H1 (cell line): ENCODE measurements around the gene TTI1. TPM values are rescaled to one million over a fixed set of nuclear protein-coding genes. Genes with fewer than 3 reads are reported as not detected.

Source experiments
- CTCF ChIA-PET: fragments of 300-600 bp; sonication (Branson Sonifier 250); formaldehyde crosslinking; loops from one replicate; lab custom pipeline; 2021; ENCODE audit not compliant: partially characterized antibody; lab: Charles Lee
- POLR2A ChIA-PET: fragments of 300-600 bp; sonication (Branson Sonifier 250); formaldehyde crosslinking; loops from one replicate; lab custom pipeline; 2021; ENCODE audit warnings: inconsistent platforms; ENCODE audit not compliant: partially characterized antibody; lab: Charles Lee
- DNase-seq, 2 experiments: peaks; one replicate each; pipeline versions ENCODE4 v3.0.0 to v3.0.0-alpha.2; 2010 to 2022; ENCODE audit warnings: low spot score in 2 of 2, low read depth in 1 of 2, mixed read lengths in 1 of 2
- FAIRE-seq: peaks from 2 replicates; lab custom pipeline; 2011; peaks lifted over from hg19 to GRCh38; lab: Jason Lieb, UNC
- H2AFZ ChIP-seq: 2 replicates; pipeline ENCODE4 v1.8.1; 2012; ENCODE audit warnings: low read length, inconsistent platforms
- H2AK5ac ChIP-seq: 2 replicates; pipeline ENCODE4 v1.6.1; 2013; ENCODE audit warnings: low read depth, low read length
- H2BK120ac ChIP-seq: replicated peaks from 2 replicates; pipeline ENCODE3; 2013; ENCODE audit warnings: low read depth, low read length, inconsistent platforms
- H2BK12ac ChIP-seq: 2 replicates; pipeline ENCODE4 v1.6.1; 2013; ENCODE audit warnings: low read depth, low read length
- H2BK15ac ChIP-seq: 2 replicates; pipeline ENCODE4 v1.6.1; 2013; ENCODE audit warnings: low read length
- H2BK20ac ChIP-seq: 2 replicates; pipeline ENCODE4 v1.6.1; 2013; ENCODE audit warnings: low read length
- H2BK5ac ChIP-seq: 2 replicates; pipeline ENCODE4 v1.6.1; 2013; ENCODE audit warnings: low read depth, low read length
- H3K14ac ChIP-seq: 2 replicates; pipeline ENCODE4 v1.6.1; 2013; ENCODE audit warnings: inconsistent platforms; ENCODE audit not compliant: insufficient read length
- H3K18ac ChIP-seq: 2 replicates; pipeline ENCODE4 v1.6.1; 2013; ENCODE audit warnings: low read length; ENCODE audit errors: extremely low read depth
- H3K23ac ChIP-seq: 2 replicates; pipeline ENCODE4 v1.6.1; 2013; ENCODE audit warnings: inconsistent platforms; ENCODE audit not compliant: insufficient read length
- H3K23me2 ChIP-seq: 2 replicates; pipeline ENCODE4 v1.6.1; 2013; ENCODE audit warnings: low read depth, low read length
- H3K27ac ChIP-seq: 2 replicates; pipeline ENCODE4 v1.6.1; 2011; ENCODE audit warnings: low read depth, low read length, inconsistent platforms
- H3K27me3 ChIP-seq, 4 experiments: replicated peaks in 1 of 4; 1 replicate in 1 of 4; 2 replicates in 3 of 4; pipeline versions ENCODE4 v1.6.1 to v1.8.1; 2011 to 2013; ENCODE audit warnings: low read length in 3 of 4, mild to moderate bottlenecking in 3 of 4, inconsistent platforms in 2 of 4, mixed read lengths in 2 of 4, moderate library complexity in 1 of 4; ENCODE audit not compliant: control insufficient read depth in 3 of 4, insufficient read depth in 3 of 4; ENCODE audit errors: extremely low read depth in 1 of 4
- H3K36me3 ChIP-seq, 4 experiments: 2 replicates each; pipeline versions ENCODE4 v1.6.1 to v1.8.1; 2011 to 2013; ENCODE audit warnings: mild to moderate bottlenecking in 4 of 4, low read length in 3 of 4, moderate library complexity in 2 of 4, control low read depth in 1 of 4, inconsistent platforms in 1 of 4; ENCODE audit not compliant: insufficient read depth in 4 of 4, control insufficient read depth in 2 of 4
- H3K4ac ChIP-seq: replicated peaks from 2 replicates; pipeline ENCODE3; 2013; ENCODE audit warnings: low read length, low read depth, mixed read lengths, inconsistent platforms; ENCODE audit not compliant: insufficient read length
- H3K4me1 ChIP-seq, 4 experiments: replicated peaks in 1 of 4; 1 replicate in 1 of 4; 2 replicates in 3 of 4; pipeline versions ENCODE4 v1.6.1 to v1.8.1; 2011 to 2013; ENCODE audit warnings: low read length in 3 of 4, inconsistent platforms in 2 of 4, mixed read lengths in 1 of 4; ENCODE audit not compliant: insufficient read depth in 4 of 4, control insufficient read depth in 3 of 4
- H3K4me2 ChIP-seq, 2 experiments: 2 replicates each; pipeline versions ENCODE4 v1.6.1 to v1.8.1; 2011 to 2013; ENCODE audit warnings: low read depth in 2 of 2, low read length in 2 of 2, control low read depth in 1 of 2, inconsistent platforms in 1 of 2, mild to moderate bottlenecking in 1 of 2; ENCODE audit not compliant: insufficient read depth in 1 of 2
- H3K4me3 ChIP-seq, 4 experiments: fragments of 200-600, 300-600 bp in 1 of 4; sonication (generic), shearing (Covaris generic), sonication (Bioruptor Twin) in 1 of 4; 2 replicates each; pipeline versions ENCODE4 v1.5.1 to v1.8.1; 2011 to 2016; ENCODE audit warnings: low read length in 4 of 4, low read depth in 3 of 4, control low read depth in 2 of 4, inconsistent platforms in 2 of 4, mild to moderate bottlenecking in 2 of 4, mixed read lengths in 1 of 4, moderate library complexity in 1 of 4; ENCODE audit not compliant: insufficient read depth in 2 of 4; ENCODE audit errors: extremely low read depth in 1 of 4
- H3K56ac ChIP-seq: replicated peaks from 2 replicates; pipeline ENCODE3; 2013; ENCODE audit warnings: low read depth, mild to moderate bottlenecking, mixed read lengths, low read length, inconsistent platforms; ENCODE audit not compliant: insufficient read length
- H3K79me1 ChIP-seq: 2 replicates; pipeline ENCODE4 v1.6.1; 2013; ENCODE audit warnings: low read depth, low read length, control low read depth
- H3K79me2 ChIP-seq, 2 experiments: 2 replicates each; pipeline versions ENCODE4 v1.6.1 to v1.8.1; 2012 to 2013; ENCODE audit warnings: low read length in 2 of 2, mild to moderate bottlenecking in 2 of 2, inconsistent platforms in 1 of 2; ENCODE audit not compliant: insufficient read depth in 2 of 2, control insufficient read depth in 1 of 2
- H3K9ac ChIP-seq, 4 experiments: replicated peaks in 1 of 4; 1 replicate in 1 of 4; 2 replicates in 3 of 4; pipeline versions ENCODE4 v1.6.1 to v1.8.1; 2011 to 2013; ENCODE audit warnings: low read depth in 3 of 4, low read length in 3 of 4, control low read depth in 2 of 4, mild to moderate bottlenecking in 2 of 4, moderate library complexity in 2 of 4, inconsistent platforms in 1 of 4; ENCODE audit errors: extremely low read depth in 1 of 4
- H3K9me3 ChIP-seq, 2 experiments: 2 replicates each; pipeline versions ENCODE4 v1.6.1 to v1.8.1; 2012 to 2013; ENCODE audit warnings: mild to moderate bottlenecking in 2 of 2, moderate library complexity in 2 of 2, control low read depth in 1 of 2, inconsistent platforms in 1 of 2, low read depth in 1 of 2, low read length in 1 of 2, mixed read lengths in 1 of 2; ENCODE audit not compliant: insufficient read depth in 2 of 2
- H4K20me1 ChIP-seq, 2 experiments: replicated peaks in 1 of 2; 2 replicates each; pipeline versions ENCODE3 to v1.8.1; 2011 to 2013; ENCODE audit warnings: inconsistent platforms in 2 of 2, low read length in 2 of 2, mild to moderate bottlenecking in 1 of 2; ENCODE audit not compliant: insufficient read depth in 2 of 2, control insufficient read depth in 1 of 2
- H4K5ac ChIP-seq: 2 replicates; pipeline ENCODE4 v1.6.1; 2013; ENCODE audit warnings: low read length, low read depth, mixed read lengths, inconsistent platforms; ENCODE audit not compliant: insufficient read length
- H4K8ac ChIP-seq: 2 replicates; pipeline ENCODE4 v1.8.0; 2013; ENCODE audit warnings: mild to moderate bottlenecking, moderate library complexity, low read length, inconsistent platforms; ENCODE audit not compliant: insufficient read depth; ENCODE audit errors: extremely low read depth
- H4K91ac ChIP-seq: replicated peaks from 2 replicates; pipeline ENCODE3; 2013; ENCODE audit warnings: low read length, mixed read lengths, inconsistent platforms; ENCODE audit not compliant: insufficient read length
- BACH1 ChIP-seq: IDR thresholded peaks from 2 replicates; pipeline ENCODE4 v1.6.1; 2012; ENCODE audit warnings: low read length, improper control_type of control experiment
- CBX5 ChIP-seq: fragments of 300-800, 300-1000 bp; sonication (generic); IDR thresholded peaks from 2 replicates; pipeline ENCODE4 v1.7.1; 2016; ENCODE audit warnings: antibody characterized with exemption, low read length, low read depth
- EGR1 ChIP-seq: IDR thresholded peaks from 2 replicates; pipeline ENCODE4 v1.6.1; 2011; ENCODE audit warnings: low read depth, low read length, borderline replicate concordance
- HDAC2 ChIP-seq, 2 experiments: fragments of 300-600 bp in 1 of 2; sonication (generic) in 1 of 2; IDR thresholded peaks; 2 replicates each; pipeline ENCODE4 v1.6.1; 2011 to 2012; ENCODE audit warnings: low read depth in 2 of 2, low read length in 2 of 2, mild to moderate bottlenecking in 2 of 2, moderate library complexity in 2 of 2, borderline replicate concordance in 1 of 2, inconsistent platforms in 1 of 2
- HDAC6 ChIP-seq: IDR thresholded peaks from one replicate; pipeline ENCODE4 v1.7.1; 2012; ENCODE audit warnings: low read depth, mild to moderate bottlenecking, inconsistent platforms, low read length, moderate library complexity
- MAX ChIP-seq: IDR thresholded peaks from 2 replicates; pipeline ENCODE4 v1.6.1; 2012; ENCODE audit warnings: inconsistent platforms
- POLR2A ChIP-seq, 2 experiments: IDR thresholded peaks; 1 replicate in 1 of 2; 2 replicates in 1 of 2; pipeline ENCODE4 v1.6.1; 2011; ENCODE audit warnings: low read depth in 2 of 2, low read length in 2 of 2, mild to moderate bottlenecking in 2 of 2; ENCODE audit errors: control extremely low read depth in 1 of 2
- RNF2 ChIP-seq: fragments of 200-900, 300-1000 bp; sonication (generic); IDR thresholded peaks from 2 replicates; pipeline ENCODE4 v1.7.1; 2016; ENCODE audit warnings: borderline replicate concordance, low read depth, mild to moderate bottlenecking, antibody characterized with exemption, low read length; ENCODE audit not compliant: poor library complexity, severe bottlenecking; ENCODE audit errors: missing control alignments
- SIN3A ChIP-seq, 2 experiments: IDR thresholded peaks in 1 of 2; conservative IDR thresholded peaks in 1 of 2; 2 replicates each; pipeline ENCODE4 v1.6.1; 2011 to 2012; ENCODE audit warnings: low read length in 2 of 2, improper control_type of control experiment in 1 of 2, low read depth in 1 of 2, mild to moderate bottlenecking in 1 of 2
- WGBS, 2 experiments: shearing (Covaris generic) in 1 of 2; methylation state at CpG; one replicate each; pipeline versions ENCODE4 v1.1.6 to v1.1.7; 2013 to 2015; ENCODE audit warnings: low lambda C conversion rate in 2 of 2, mixed read lengths in 2 of 2, inconsistent platforms in 1 of 2, low coverage in 1 of 2, missing lambda C conversion rate in 1 of 2; ENCODE audit not compliant: insufficient replicate concordance in 2 of 2, insufficient coverage in 1 of 2, insufficient read length in 1 of 2; ENCODE audit errors: extremely low coverage in 1 of 2, missing lambda C conversion rate in 1 of 2; 5-methylcytosine and 5-hydroxymethylcytosine counted together
- polyA plus RNA-seq, 7 experiments: library from polyadenylated mRNA; depleted of rRNA in 3 of 7; stranded (reverse) in 5 of 7; unstranded in 2 of 7; fragments of >200 nt in 5 of 7; fragments of 200-250 nt in 2 of 7; gene quantifications; 1 replicate in 5 of 7; 2 replicates in 1 of 7; 4 replicates in 1 of 7; pipeline versions ENCODE4 v1.2.1 to v1.2.3, GENCODE V29; 2011 to 2013; ENCODE audit warnings: missing spikeins in 2 of 7, mixed read lengths in 2 of 7
- total RNA-seq: library from RNA; stranded (reverse); fragmentation: NEBNext Ultra II Directional; extraction: Animal tissue kit (Norgen Biotek cat#: 25700); gene quantifications from 2 replicates; pipeline ENCODE4 v1.2.1, GENCODE V29; 2021
- TF ChIP-seq, protein P1 (sequence below), 3 experiments: IDR thresholded peaks; 1 replicate in 2 of 3; 2 replicates in 1 of 3; pipeline versions ENCODE4 v1.5.1 to v1.6.1; 2011; ENCODE audit warnings: low read length in 3 of 3, mild to moderate bottlenecking in 3 of 3, inconsistent platforms in 2 of 3, low read depth in 1 of 3, moderate library complexity in 1 of 3; ENCODE audit not compliant: insufficient read depth in 1 of 3; ENCODE audit errors: control extremely low read depth in 1 of 3

TTI1 gene
- total and polyA plus RNA-seq, 2 of the 8 experiments (the other 6 are each of a cell fraction or from before 2014, with no cell fraction given) = 34.1 to 47.0 TPM

- Histone ChIP-seq H3K56ac (no peak overlapping the region), H3K23me2 (no peaks in the 10 kb centered on the region; the same call in none of the 2 replicates), H2BK12ac (no peak overlapping the region), H3K36me3 (0 out of 8 replicates have a peak, but pooled peaks cover 0 to 5% (median 0%) of the 10 kb centered on the region in 4 experiments), H3K27me3 (no peaks in the 10 kb centered on the region; a peak in 1 of 7 replicates), H3K79me1 (no peaks in the 10 kb centered on the region), H2BK15ac (no peak overlapping the region), H3K4me2 (no peak overlapping the region), H3K9ac (no peak overlapping the region), H3K23ac (no peak overlapping the region), H4K20me1 (peaks cover 3 to 5% of the 10 kb centered on the region in 2 experiments), H4K91ac (no peak overlapping the region), H2AFZ (no peak overlapping the region), H2BK20ac (no peak overlapping the region), H3K18ac (no peak overlapping the region), H3K79me2 (no peaks in the 10 kb centered on the region), H3K4ac (no peak overlapping the region), H2BK5ac (no peak overlapping the region), H3K27ac (no peak overlapping the region), H4K5ac (no peak overlapping the region), H3K4me3 (no peak overlapping the region), H2BK120ac (no peak overlapping the region), H3K14ac (no peak overlapping the region), H4K8ac (peak overlapping the region; percentile 80; the same call in 1 of the 2 replicates), H3K4me1 (peaks cover 0 to 6% (median 3%) of the 10 kb centered on the region in 4 experiments; a peak in 5 of 7 replicates), H2AK5ac (no peak overlapping the region), H3K9me3 (no peaks in the 10 kb centered on the region)
- DNase-seq = no peak
- no peak for FAIRE-seq
- WGBS, 2 experiments = 87% methylated on average over 8 of the region's 8 CpGs; no CpG with 5 or more reads in 1 of the 2 experiments
- CTCF ChIA-PET = interaction anchor here (0.5 to 4.0 kb wide), 18 partner anchors 10 to 478 kb away, joined by 3 to 25 read pairs (median 4); partner anchors contain the start of gene VSTM2L
- POLR2A ChIA-PET = interaction anchor here (0.6 to 2.2 kb wide), 6 partner anchors 15 to 240 kb away, joined by 3 to 8 read pairs (median 4); no protein-coding TSS in a partner anchor
- TF ChIP-seq HDAC2 (IDR thresholded peaks at IDR 0.05; ENCODE audit: borderline replicate concordance in 1 of 2, low read depth in 2 of 2, low read length in 2 of 2) = no peak
- no peak for TF ChIP-seq BACH1
- TF ChIP-seq, protein P1, sequence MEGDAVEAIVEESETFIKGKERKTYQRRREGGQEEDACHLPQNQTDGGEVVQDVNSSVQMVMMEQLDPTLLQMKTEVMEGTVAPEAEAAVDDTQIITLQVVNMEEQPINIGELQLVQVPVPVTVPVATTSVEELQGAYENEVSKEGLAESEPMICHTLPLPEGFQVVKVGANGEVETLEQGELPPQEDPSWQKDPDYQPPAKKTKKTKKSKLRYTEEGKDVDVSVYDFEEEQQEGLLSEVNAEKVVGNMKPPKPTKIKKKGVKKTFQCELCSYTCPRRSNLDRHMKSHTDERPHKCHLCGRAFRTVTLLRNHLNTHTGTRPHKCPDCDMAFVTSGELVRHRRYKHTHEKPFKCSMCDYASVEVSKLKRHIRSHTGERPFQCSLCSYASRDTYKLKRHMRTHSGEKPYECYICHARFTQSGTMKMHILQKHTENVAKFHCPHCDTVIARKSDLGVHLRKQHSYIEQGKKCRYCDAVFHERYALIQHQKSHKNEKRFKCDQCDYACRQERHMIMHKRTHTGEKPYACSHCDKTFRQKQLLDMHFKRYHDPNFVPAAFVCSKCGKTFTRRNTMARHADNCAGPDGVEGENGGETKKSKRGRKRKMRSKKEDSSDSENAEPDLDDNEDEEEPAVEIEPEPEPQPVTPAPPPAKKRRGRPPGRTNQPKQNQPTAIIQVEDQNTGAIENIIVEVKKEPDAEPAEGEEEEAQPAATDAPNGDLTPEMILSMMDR (IDR thresholded peaks at IDR 0.05; ENCODE audit: control extremely low read depth in 1 of 3, insufficient read depth in 1 of 3, low read depth in 1 of 3, low read length in 3 of 3) = no peak
- no peak for TF ChIP-seq RNF2
- no peak for TF ChIP-seq CBX5
- no peak for TF ChIP-seq EGR1
- TF ChIP-seq MAX = no peak
- TF ChIP-seq POLR2A (IDR thresholded peaks at IDR 0.05; ENCODE audit: control extremely low read depth in 1 of 2, low read depth in 2 of 2, low read length in 2 of 2) = no peak
- TF ChIP-seq HDAC6 = no peak
- TF ChIP-seq SIN3A (conservative IDR thresholded peaks at IDR 0.05 in 1 of 2, IDR thresholded peaks at IDR 0.05 in 1 of 2; ENCODE audit: low read depth in 1 of 2, low read length in 2 of 2) = no peak
Observed at GRCh38 chr20:37980383-37980782, 52.9 kb downstream of the TTI1 start.
